Epithelial cell of esophagus (primary cell): Measurements from ENCODE around the gene IL18RAP.

Experiments used
- DNase-seq: peaks from one replicate; pipeline ENCODE4 v3.0.0; 2010; ENCODE audit warnings: low read depth
- H3K4me3 ChIP-seq: 2 replicates; pipeline ENCODE4 v1.5.1; 2011; ENCODE audit warnings: mild to moderate bottlenecking, low read length, control low read depth
- CTCF ChIP-seq: IDR thresholded peaks from 2 replicates; pipeline ENCODE4 v1.5.1; 2011; ENCODE audit warnings: low read depth, mild to moderate bottlenecking, low read length, control low read depth, inconsistent platforms; ENCODE audit not compliant: insufficient read depth; ENCODE audit errors: missing control alignments

Gene IL18RAP

DNA sequence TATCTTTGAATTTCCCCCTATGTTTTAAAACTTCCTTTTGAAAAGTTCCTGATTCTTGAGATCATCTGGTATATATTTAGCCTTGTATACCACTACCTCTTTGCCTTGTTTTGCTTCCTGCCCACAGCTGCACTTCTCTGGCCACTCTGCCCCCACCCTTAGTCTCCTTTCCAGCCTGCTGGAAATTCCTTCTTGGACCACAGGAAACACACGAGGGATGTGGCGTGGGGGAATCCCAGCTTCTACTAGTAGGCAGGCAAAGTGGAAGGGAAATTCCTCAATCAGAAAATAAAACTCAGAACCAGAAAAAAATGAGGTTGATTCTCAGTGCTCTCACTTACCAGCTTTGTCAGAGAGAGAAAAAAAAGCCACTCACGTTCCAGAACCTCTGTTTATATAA, 13.4 kb downstream of the IL18RAP start:
- DNase-seq = no peak
- no peak for TF ChIP-seq CTCF
- no peak overlapping the region for H3K4me3 ChIP-seq

DNA sequence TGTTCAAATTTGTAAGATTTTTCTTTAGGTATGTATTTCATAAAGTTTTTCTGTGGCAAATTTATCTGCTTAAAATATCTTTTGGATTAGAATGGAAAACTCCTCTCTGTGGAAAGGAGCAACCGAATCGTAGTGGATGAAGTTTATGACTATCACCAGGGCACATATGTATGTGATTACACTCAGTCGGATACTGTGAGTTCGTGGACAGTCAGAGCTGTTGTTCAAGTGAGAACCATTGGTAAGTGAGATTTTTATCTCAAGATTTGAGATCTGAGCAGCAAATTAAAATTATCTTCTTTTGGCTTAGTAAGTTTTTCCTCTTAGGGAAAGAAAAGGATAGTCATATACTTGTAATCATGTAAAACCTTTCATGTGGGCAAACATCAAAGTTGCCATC, 14.2 kb downstream of the IL18RAP start:
- H3K4me3 ChIP-seq = no peak overlapping the region
- DNase-seq = no peak
- no peak for TF ChIP-seq CTCF

DNA sequence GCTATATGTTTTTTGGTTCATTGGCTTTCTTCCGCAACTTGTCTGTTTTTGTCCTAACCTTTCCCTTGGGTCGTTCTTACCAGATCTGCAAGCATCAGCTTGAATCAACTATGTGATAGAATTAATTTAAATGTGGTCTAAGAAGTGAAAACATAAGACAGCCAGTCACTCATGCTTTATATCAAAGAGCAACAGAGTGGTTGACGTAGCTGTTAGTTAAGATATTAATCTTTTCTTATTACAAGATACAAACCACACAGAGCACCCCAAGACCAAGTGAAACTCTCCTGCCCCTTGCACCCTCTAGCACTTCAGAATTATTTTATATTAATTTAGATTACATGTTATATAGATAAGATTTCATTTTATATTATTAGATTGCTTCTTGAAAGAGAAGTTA, 15.2 kb downstream of the IL18RAP start:
- no peak for DNase-seq
- TF ChIP-seq CTCF = no peak
- H3K4me3 ChIP-seq = no peak overlapping the region

- DNase-seq = no peak
- TF ChIP-seq CTCF = no peak
- H3K4me3 ChIP-seq = no peak overlapping the region
Observed at GRCh38 chr2:102438578-102438977, 15.6 kb downstream of the IL18RAP start.

GRCh38 chr2:102439065-102439695, 16.2 kb downstream of the IL18RAP start:
- no peak overlapping the region for H3K4me3 ChIP-seq
- no peak for TF ChIP-seq CTCF
- peak; percentile 84 for DNase-seq

DNA sequence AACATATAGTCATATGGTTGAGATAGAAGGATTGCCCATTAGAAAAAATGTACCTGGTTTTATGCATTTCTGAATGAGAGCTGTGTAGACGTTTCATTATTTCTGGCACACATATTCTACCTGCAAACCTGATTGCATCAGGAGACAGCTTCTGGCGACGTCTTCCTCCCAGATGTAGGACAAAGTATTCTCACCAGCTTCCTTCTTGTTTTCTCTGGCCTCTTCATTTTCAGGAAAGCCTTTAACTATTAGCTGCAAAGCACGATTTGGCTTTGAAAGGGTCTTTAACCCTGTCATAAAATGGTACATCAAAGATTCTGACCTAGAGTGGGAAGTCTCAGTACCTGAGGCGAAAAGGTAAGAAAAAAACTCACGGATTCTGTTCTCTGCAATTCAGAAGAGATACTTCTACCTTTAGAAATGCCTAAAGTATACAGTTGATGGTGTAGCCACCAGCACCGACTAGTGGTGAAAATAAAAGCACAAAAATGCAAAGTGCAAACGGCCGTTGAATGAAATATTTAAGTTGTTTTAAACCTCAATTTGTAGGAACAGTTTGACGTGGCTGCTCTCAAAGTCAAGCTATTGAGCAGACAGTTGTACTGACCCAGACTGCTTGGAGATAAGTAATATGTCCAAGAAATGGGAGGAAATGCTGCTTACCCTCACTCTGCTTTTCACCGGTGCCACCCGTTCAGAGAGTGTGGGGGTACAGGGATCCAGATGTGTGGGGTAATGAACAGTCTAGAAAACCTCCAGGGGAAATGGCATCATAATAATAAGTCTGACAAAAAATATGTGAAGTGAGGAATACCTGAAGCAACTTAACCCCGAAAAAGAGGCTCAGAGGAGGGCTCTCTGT, 20.2 kb downstream of the IL18RAP start:
- TF ChIP-seq CTCF = peak; percentile 76
- DNase-seq = peak; percentile 54
- H3K4me3 ChIP-seq = no peak overlapping the region
